ENCODE measurements around the gene RTN4R.

DNA sequence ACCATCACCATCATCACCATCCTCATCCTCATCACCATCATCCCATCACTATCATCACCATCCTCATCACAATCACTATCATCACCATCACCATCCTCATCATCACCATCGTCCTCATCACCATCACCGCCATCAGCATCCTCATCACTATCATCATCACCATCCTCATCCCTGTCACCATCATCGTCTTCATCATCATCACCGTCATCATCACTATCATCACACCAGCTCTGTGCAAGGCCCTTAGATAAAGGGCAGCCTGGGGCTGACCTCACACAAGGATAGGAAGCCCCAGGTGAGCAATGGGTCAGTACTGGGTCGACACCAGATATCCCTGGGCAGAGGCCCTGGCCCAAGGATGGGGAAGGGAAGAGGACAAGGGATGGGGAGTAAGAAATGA, 16.1 kb downstream of the RTN4R start:
- TF ChIP-seq, protein P1, sequence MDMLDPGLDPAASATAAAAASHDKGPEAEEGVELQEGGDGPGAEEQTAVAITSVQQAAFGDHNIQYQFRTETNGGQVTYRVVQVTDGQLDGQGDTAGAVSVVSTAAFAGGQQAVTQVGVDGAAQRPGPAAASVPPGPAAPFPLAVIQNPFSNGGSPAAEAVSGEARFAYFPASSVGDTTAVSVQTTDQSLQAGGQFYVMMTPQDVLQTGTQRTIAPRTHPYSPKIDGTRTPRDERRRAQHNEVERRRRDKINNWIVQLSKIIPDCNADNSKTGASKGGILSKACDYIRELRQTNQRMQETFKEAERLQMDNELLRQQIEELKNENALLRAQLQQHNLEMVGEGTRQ (IDR thresholded peaks at IDR 0.05; ENCODE audit: low read depth, low read length), result no peak
- TF ChIP-seq, protein P2, sequence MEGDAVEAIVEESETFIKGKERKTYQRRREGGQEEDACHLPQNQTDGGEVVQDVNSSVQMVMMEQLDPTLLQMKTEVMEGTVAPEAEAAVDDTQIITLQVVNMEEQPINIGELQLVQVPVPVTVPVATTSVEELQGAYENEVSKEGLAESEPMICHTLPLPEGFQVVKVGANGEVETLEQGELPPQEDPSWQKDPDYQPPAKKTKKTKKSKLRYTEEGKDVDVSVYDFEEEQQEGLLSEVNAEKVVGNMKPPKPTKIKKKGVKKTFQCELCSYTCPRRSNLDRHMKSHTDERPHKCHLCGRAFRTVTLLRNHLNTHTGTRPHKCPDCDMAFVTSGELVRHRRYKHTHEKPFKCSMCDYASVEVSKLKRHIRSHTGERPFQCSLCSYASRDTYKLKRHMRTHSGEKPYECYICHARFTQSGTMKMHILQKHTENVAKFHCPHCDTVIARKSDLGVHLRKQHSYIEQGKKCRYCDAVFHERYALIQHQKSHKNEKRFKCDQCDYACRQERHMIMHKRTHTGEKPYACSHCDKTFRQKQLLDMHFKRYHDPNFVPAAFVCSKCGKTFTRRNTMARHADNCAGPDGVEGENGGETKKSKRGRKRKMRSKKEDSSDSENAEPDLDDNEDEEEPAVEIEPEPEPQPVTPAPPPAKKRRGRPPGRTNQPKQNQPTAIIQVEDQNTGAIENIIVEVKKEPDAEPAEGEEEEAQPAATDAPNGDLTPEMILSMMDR (conservative IDR thresholded peaks at IDR 0.05; ENCODE audit: low read depth, low read length), result no peak
- TF ChIP-seq POLR2A (IDR thresholded peaks at IDR 0.05; ENCODE audit: low read depth, low read length) (no peak), FOS (IDR thresholded peaks at IDR 0.05; ENCODE audit: low read depth, low read length) (no peak), MXI1 (IDR thresholded peaks at IDR 0.05; ENCODE audit: borderline replicate concordance, low read depth, low read length) (no peak), RCOR1 (IDR thresholded peaks at IDR 0.05; ENCODE audit: insufficient replicate concordance, low read length) (no peak), BHLHE40 (IDR thresholded peaks at IDR 0.05; ENCODE audit: low read depth, low read length) (no peak), MAFK (IDR thresholded peaks at IDR 0.05; ENCODE audit: low read depth, low read length) (no peak), CEBPB (IDR thresholded peaks at IDR 0.05; ENCODE audit: low read depth, low read length) (no peak), MAZ (IDR thresholded peaks at IDR 0.05; ENCODE audit: borderline replicate concordance, low read depth, low read length) (no peak), CHD1 (IDR thresholded peaks at IDR 0.05; ENCODE audit: low read depth, low read length) (no peak), RFX5 (IDR thresholded peaks at IDR 0.05; ENCODE audit: low read depth, low read length) (no peak)

Data from IMR-90 (cell line).